GM13976 (cell line): Measurements from ENCODE around the gene AK6.

ENCODE experiments used
- DNase-seq: peaks from one replicate; pipeline ENCODE4 v3.0.0; 2012; ENCODE audit warnings: low spot score
- in situ Hi-C: fragments of 300-500 bp; cut with MboI; formaldehyde crosslinking; loops from one replicate; pipeline ENCODE4 v1.12.0; 2022; ENCODE audit warnings: low sequenced_read_pairs, mixed read lengths, inconsistent platforms; ENCODE audit not compliant: unreplicated experiment
- TF ChIP-seq, protein P1 (sequence below): IDR thresholded peaks from 2 replicates; pipeline ENCODE4 v1.5.1; 2012; ENCODE audit warnings: borderline replicate concordance, mild to moderate bottlenecking; ENCODE audit not compliant: insufficient read depth; ENCODE audit errors: extremely low read depth, missing control alignments, control extremely low read depth

AK6 gene

DNA sequence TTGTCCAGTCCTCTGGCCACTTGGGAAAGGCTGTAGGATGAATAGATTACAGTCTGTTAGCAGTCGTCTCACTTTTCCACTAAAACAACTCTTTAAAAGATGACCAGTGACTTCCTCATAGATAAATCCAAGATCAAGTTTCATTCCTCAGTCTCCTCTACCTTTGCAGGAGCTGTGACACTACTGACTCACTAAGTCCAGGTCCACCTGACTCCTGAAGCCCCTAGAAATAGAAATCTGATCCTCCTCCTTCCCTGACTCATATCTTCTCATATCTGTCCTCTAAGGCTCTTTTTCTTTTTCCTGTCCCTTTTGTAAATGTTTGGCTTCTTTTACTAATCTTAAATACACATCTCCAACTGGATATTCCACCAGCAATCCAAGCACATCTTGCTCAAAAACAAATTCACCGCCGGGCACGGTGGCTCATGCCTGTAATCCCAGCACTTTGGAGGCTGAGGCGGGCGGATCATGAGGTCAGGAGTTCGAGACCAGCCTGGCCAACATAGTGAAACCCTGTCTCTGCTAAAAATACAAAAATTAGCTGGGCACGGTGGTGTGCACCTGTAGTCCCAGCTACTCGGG lies 39.3 kb downstream of the AK6 start:
- DNase-seq, result no peak
- TF ChIP-seq, protein P1, sequence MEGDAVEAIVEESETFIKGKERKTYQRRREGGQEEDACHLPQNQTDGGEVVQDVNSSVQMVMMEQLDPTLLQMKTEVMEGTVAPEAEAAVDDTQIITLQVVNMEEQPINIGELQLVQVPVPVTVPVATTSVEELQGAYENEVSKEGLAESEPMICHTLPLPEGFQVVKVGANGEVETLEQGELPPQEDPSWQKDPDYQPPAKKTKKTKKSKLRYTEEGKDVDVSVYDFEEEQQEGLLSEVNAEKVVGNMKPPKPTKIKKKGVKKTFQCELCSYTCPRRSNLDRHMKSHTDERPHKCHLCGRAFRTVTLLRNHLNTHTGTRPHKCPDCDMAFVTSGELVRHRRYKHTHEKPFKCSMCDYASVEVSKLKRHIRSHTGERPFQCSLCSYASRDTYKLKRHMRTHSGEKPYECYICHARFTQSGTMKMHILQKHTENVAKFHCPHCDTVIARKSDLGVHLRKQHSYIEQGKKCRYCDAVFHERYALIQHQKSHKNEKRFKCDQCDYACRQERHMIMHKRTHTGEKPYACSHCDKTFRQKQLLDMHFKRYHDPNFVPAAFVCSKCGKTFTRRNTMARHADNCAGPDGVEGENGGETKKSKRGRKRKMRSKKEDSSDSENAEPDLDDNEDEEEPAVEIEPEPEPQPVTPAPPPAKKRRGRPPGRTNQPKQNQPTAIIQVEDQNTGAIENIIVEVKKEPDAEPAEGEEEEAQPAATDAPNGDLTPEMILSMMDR, result no peak
- in situ Hi-C loops, result no loop called here

DNA sequence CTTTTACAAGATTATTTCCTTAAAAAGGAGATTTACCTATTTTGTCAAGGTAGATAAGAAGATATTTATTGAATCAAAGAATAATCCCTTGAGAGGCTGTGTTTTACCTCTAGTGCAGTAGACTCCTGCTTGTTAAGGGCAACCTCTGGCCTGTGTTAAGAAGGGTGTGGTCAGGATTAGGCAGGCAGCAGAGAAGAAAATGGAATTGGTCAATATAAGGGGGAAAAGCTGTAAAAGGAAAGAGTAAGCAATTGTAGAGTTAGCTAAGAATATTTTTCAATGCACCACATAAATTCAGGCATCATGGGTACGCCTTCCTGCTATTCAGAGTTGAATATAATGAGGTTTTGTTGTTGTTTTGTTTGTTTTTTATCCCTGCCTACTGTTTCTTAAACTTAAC lies 43.0 kb downstream of the AK6 start:
- in situ Hi-C loops, result no loop called here
- no peak for DNase-seq
- TF ChIP-seq, protein P1, result no peak

GRCh38 chr5:69317391-69317790 lies 51.9 kb downstream of the AK6 start:
- in situ Hi-C loops, result no loop called here
- DNase-seq, result no peak

GRCh38 chr5:69315972-69316371 lies 53.3 kb downstream of the AK6 start:
- TF ChIP-seq, protein P1, result no peak
- in situ Hi-C loops, result no loop called here
- DNase-seq, result no peak

More at GRCh38 chr5:69317391-69317790, 51.9 kb downstream of the AK6 start:
- TF ChIP-seq, protein P1, result no peak

- TF ChIP-seq, protein P1, result no peak
- no peak for DNase-seq
- in situ Hi-C loops, result no loop called here
Observed at GRCh38 chr5:69313428-69313827, 55.9 kb downstream of the AK6 start.

GRCh38 chr5:69312459-69313160 lies 56.7 kb downstream of the AK6 start:
- in situ Hi-C loops, result no loop called here
- DNase-seq, result no peak
- TF ChIP-seq, protein P1, result no peak
